SU-DHL-6 (cell line): Measurements from ENCODE around the gene DTX3.

Experiments used
- H2AFZ ChIP-seq: fragments of 200-600 bp; sonication (generic); 2 replicates; pipeline ENCODE4 v1.6.1; 2014; ENCODE audit warnings: low read depth, mild to moderate bottlenecking, moderate library complexity, mixed read lengths, antibody characterized with exemption, low read length; ENCODE audit not compliant: severe bottlenecking
- H3F3A ChIP-seq: fragments of 200-600 bp; shearing (Covaris generic); 2 replicates; pipeline ENCODE4 v1.6.0; 2016; ENCODE audit warnings: antibody characterized with exemption, mild to moderate bottlenecking; ENCODE audit not compliant: insufficient read depth
- H3K27ac ChIP-seq: fragments of 200-600 bp; sonication (generic); 2 replicates; pipeline ENCODE4 v1.5.1; 2016; ENCODE audit warnings: low read depth, mild to moderate bottlenecking, low read length, moderate library complexity, mixed read lengths
- H3K27me3 ChIP-seq: fragments of 200-600 bp; sonication (generic), shearing (Covaris generic); 2 replicates; pipeline ENCODE4 v1.6.0; 2014; ENCODE audit warnings: mild to moderate bottlenecking, low read length
- H3K36me3 ChIP-seq: fragments of 200-600 bp; sonication (generic); 2 replicates; pipeline ENCODE4 v1.6.1; 2014; ENCODE audit warnings: mild to moderate bottlenecking, low read length, mixed read lengths
- H3K4me2 ChIP-seq: fragments of 300-600, 200-600 bp; shearing (Covaris generic), sonication (generic); 2 replicates; pipeline ENCODE4 v1.6.0; 2014; ENCODE audit warnings: low read length, low read depth, mild to moderate bottlenecking; ENCODE audit not compliant: poor library complexity, severe bottlenecking
- H3K4me3 ChIP-seq: fragments of 200-600 bp; sonication (generic); 2 replicates; pipeline ENCODE4 v1.5.1; 2014; ENCODE audit warnings: antibody characterized with exemption, low read length, mild to moderate bottlenecking, mixed read lengths; ENCODE audit not compliant: insufficient read depth, poor library complexity, severe bottlenecking
- H3K79me2 ChIP-seq: fragments of 200-600 bp; sonication (generic); 2 replicates; pipeline ENCODE4 v1.6.1; 2014; ENCODE audit warnings: mild to moderate bottlenecking, low read length, moderate library complexity; ENCODE audit not compliant: insufficient read depth
- H3K9ac ChIP-seq: fragments of 200-600 bp; sonication (generic); 2 replicates; pipeline ENCODE4 v1.7.0; 2014; ENCODE audit warnings: mild to moderate bottlenecking, low read length
- H3K9me2 ChIP-seq: fragments of 200-600 bp; sonication (generic); replicated peaks from 2 replicates; pipeline ENCODE4 v1.6.1; 2014; ENCODE audit warnings: low read length; ENCODE audit not compliant: insufficient read depth
- H3K9me3 ChIP-seq: fragments of 200-600 bp; sonication (generic); 2 replicates; pipeline ENCODE4 v1.6.1; 2014; ENCODE audit warnings: low read length, mixed read lengths; ENCODE audit not compliant: insufficient read depth
- H4K20me1 ChIP-seq: fragments of 200-600 bp; sonication (generic); 2 replicates; pipeline ENCODE4 v1.6.1; 2014; ENCODE audit warnings: low read depth, mild to moderate bottlenecking, antibody characterized with exemption, low read length, moderate library complexity, mixed read lengths
- EZH2phosphoT487 ChIP-seq: fragments of 200-600 bp; sonication (generic), shearing (Covaris generic); conservative IDR thresholded peaks from 2 replicates; pipeline ENCODE4 v1.6.1; 2018; ENCODE audit warnings: mild to moderate bottlenecking, antibody characterized with exemption, low read length, moderate library complexity, mixed read lengths
- TF ChIP-seq, protein P1 (sequence below): fragments of 200-600 bp; sonication (generic); IDR thresholded peaks from one replicate; pipeline ENCODE4 v1.5.1; 2017; ENCODE audit warnings: antibody characterized with exemption, mild to moderate bottlenecking, low read length, moderate library complexity; ENCODE audit not compliant: insufficient read depth, poor library complexity, severe bottlenecking

Gene DTX3

DNA sequence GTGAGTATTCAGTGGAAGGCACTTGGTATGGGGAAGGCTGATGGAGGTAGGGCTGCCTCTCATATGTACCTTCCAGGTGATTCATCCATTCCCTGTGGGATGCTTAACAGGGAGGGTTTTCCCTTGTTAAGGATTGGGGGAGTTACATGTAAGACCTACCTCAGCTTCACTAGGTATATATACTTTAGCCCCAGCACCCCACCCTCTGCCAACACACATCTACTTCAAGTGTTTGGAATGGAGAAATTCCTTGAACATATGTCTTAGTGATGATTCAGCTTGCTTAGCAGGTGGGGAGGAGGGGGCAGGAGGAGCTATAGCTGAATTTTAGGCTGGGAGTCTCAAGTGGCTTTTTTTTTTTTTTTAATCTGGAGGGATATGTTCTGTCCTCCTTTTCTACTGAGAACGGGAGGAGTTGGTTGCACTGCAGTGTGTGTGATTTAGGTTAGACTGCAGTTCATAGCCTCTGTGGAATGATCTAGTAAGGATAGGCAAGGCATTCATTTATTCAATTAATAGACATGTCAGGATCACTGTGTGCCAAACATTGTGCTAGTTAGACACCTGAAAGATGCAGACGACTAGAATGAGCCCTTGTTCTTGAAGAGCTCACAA is 12.0 kb upstream of the DTX3 start:
- H3K36me3 ChIP-seq: no peaks in the 10 kb centered on the region; the same call in 1 of the 2 replicates
- H3F3A ChIP-seq: no peaks in the 10 kb centered on the region
- H3K4me2 ChIP-seq: peak overlapping the region; percentile 97
- no peak overlapping the region; the same call in 1 of the 2 replicates for H3K9ac ChIP-seq
- H3K27ac ChIP-seq: no peak overlapping the region
- H3K27me3 ChIP-seq: no peaks in the 10 kb centered on the region
- no peak overlapping the region for H2AFZ ChIP-seq
- no peaks in the 10 kb centered on the region for H3K9me3 ChIP-seq
- H3K4me3 ChIP-seq: no peak overlapping the region
- peaks cover 17% of the 10 kb centered on the region for H3K79me2 ChIP-seq
- no peaks in the 10 kb centered on the region for H4K20me1 ChIP-seq
- TF ChIP-seq, protein P1, sequence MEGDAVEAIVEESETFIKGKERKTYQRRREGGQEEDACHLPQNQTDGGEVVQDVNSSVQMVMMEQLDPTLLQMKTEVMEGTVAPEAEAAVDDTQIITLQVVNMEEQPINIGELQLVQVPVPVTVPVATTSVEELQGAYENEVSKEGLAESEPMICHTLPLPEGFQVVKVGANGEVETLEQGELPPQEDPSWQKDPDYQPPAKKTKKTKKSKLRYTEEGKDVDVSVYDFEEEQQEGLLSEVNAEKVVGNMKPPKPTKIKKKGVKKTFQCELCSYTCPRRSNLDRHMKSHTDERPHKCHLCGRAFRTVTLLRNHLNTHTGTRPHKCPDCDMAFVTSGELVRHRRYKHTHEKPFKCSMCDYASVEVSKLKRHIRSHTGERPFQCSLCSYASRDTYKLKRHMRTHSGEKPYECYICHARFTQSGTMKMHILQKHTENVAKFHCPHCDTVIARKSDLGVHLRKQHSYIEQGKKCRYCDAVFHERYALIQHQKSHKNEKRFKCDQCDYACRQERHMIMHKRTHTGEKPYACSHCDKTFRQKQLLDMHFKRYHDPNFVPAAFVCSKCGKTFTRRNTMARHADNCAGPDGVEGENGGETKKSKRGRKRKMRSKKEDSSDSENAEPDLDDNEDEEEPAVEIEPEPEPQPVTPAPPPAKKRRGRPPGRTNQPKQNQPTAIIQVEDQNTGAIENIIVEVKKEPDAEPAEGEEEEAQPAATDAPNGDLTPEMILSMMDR: no peak
- TF ChIP-seq EZH2phosphoT487: no peak
- H3K9me2 ChIP-seq: no peaks in the 10 kb centered on the region

DNA sequence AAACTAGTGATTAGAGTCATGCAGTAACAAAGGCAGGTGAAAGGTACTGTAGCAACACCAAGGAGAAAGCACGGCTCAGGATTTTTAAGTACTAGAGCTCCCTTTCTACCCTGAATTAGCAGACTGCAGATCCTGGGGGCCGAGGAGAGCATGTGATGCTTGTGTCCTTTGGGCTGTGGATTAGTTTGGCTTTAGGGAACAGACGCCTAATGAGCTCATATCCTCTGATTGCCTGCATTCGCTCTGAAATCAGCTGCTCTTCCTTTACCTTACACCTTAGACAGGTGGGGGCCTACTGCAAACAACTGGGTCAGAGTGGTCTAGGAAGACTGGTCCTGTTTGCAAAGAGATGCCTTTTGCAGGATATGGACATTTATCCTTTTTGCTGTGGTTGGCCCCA is 11.4 kb upstream of the DTX3 start:
- no peak overlapping the region for H2AFZ ChIP-seq
- no peak for TF ChIP-seq EZH2phosphoT487
- TF ChIP-seq, protein P1: no peak
- peak overlapping the region; percentile 97 for H3K4me2 ChIP-seq

DNA sequence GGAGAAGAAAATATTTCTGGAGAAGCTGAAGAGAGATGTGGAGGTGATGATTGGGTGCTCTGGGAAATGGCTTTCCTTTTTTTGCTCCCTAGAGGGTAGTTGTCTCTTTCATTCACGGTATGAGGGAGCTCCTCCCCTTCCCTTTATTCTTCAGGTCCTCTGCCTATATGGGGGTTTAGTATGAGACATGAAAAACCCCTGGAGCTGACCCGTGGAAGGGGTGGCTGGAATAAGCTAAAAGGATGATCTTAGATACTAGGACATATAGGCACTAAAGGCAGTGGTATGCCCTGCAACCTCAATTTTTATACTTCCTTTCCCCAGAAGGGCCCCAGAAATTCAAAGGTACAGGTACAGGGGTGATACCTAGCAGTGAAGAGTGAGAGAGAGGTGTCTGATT is 4.2 kb upstream of the DTX3 start:
- Histone ChIP-seq H3K4me3 (no peak overlapping the region), H3K9me3 (no peaks in the 10 kb centered on the region), H3K79me2 (no peaks in the 10 kb centered on the region), H4K20me1 (no peaks in the 10 kb centered on the region), H3F3A (0 out of 2 replicates have a peak, but pooled peaks cover 6% of the 10 kb centered on the region), H3K36me3 (no peaks in the 10 kb centered on the region; the same call in 1 of the 2 replicates), H3K9me2 (no peaks in the 10 kb centered on the region), H3K9ac (no peak overlapping the region), H3K27me3 (no peaks in the 10 kb centered on the region), H3K4me2 (no peak overlapping the region), H2AFZ (no peak overlapping the region), H3K27ac (no peak overlapping the region)
- no peak for TF ChIP-seq EZH2phosphoT487
- TF ChIP-seq, protein P1: no peak

More for the DNA sequence above, 11.4 kb upstream of the DTX3 start:
- Histone ChIP-seq H3K79me2 (peaks cover 17% of the 10 kb centered on the region), H3K27ac (no peak overlapping the region), H3K4me3 (no peak overlapping the region), H3K9me3 (no peaks in the 10 kb centered on the region), H3K27me3 (no peaks in the 10 kb centered on the region), H3K9ac (no peak overlapping the region), H4K20me1 (no peaks in the 10 kb centered on the region), H3K36me3 (no peaks in the 10 kb centered on the region; the same call in 1 of the 2 replicates), H3K9me2 (no peaks in the 10 kb centered on the region), H3F3A (no peaks in the 10 kb centered on the region)
